ENCODE data around the gene SKI.

Gene SKI

GRCh38 chr1:2317230-2318065 is 89.3 kb downstream of the SKI start:
- H3K27ac ChIP-seq (ENCODE audit: low read depth, low read length, poor library complexity, severe bottlenecking), result no peak overlapping the region
- no peaks in the 10 kb centered on the region for H4K20me1 ChIP-seq (ENCODE audit: insufficient read depth, low read length)
- H3K4me1 ChIP-seq (ENCODE audit: insufficient read depth, low read length, severe bottlenecking), result no peaks in the 10 kb centered on the region
- no peak for TF ChIP-seq EZH2 (IDR thresholded peaks at IDR 0.05; ENCODE audit: borderline replicate concordance, low read length)
- TF ChIP-seq CTCF (IDR thresholded peaks at IDR 0.05; ENCODE audit: low read length), result no peak
- no peaks in the 10 kb centered on the region for H3K79me2 ChIP-seq (ENCODE audit: insufficient read depth, low read length)
- H3K4me3 ChIP-seq (ENCODE audit: low read depth, low read length, poor library complexity, severe bottlenecking), result no peak overlapping the region
- H3K9me2 ChIP-seq (ENCODE audit: low read depth, low read length), result no peaks in the 10 kb centered on the region
- no peak overlapping the region for H3K9ac ChIP-seq (ENCODE audit: low read length)
- no peaks in the 10 kb centered on the region; the same call in 1 of the 2 replicates for H3K27me3 ChIP-seq (ENCODE audit: insufficient read depth, low read length)
- H3K4me2 ChIP-seq (ENCODE audit: low read length), result no peak overlapping the region
- H3K36me3 ChIP-seq (ENCODE audit: insufficient read depth, low read length), result no peaks in the 10 kb centered on the region
- H2AFZ ChIP-seq (ENCODE audit: low read length), result no peak overlapping the region
- no peaks in the 10 kb centered on the region for H3F3A ChIP-seq (ENCODE audit: insufficient read depth, low read length)
- no peaks in the 10 kb centered on the region for H3K9me3 ChIP-seq (ENCODE audit: low read length)

GRCh38 chr1:2318314-2319278 is 90.5 kb downstream of the SKI start:
- H3K79me2 ChIP-seq (ENCODE audit: insufficient read depth, low read length), result no peaks in the 10 kb centered on the region
- H3K27ac ChIP-seq (ENCODE audit: low read depth, low read length, poor library complexity, severe bottlenecking), result no peak overlapping the region
- no peaks in the 10 kb centered on the region for H3K36me3 ChIP-seq (ENCODE audit: insufficient read depth, low read length)
- no peaks in the 10 kb centered on the region for H3K9me3 ChIP-seq (ENCODE audit: low read length)
- H4K20me1 ChIP-seq (ENCODE audit: insufficient read depth, low read length), result no peaks in the 10 kb centered on the region
- H3K4me1 ChIP-seq (ENCODE audit: insufficient read depth, low read length, severe bottlenecking), result no peaks in the 10 kb centered on the region
- no peaks in the 10 kb centered on the region for H3K9me2 ChIP-seq (ENCODE audit: low read depth, low read length)
- H3K27me3 ChIP-seq (ENCODE audit: insufficient read depth, low read length), result no peaks in the 10 kb centered on the region; the same call in 1 of the 2 replicates
- H3F3A ChIP-seq (ENCODE audit: insufficient read depth, low read length), result no peaks in the 10 kb centered on the region
- no peak overlapping the region for H2AFZ ChIP-seq (ENCODE audit: low read length)
- H3K9ac ChIP-seq (ENCODE audit: low read length), result no peak overlapping the region
- TF ChIP-seq EZH2 (IDR thresholded peaks at IDR 0.05; ENCODE audit: borderline replicate concordance, low read length) (no peak), CTCF (IDR thresholded peaks at IDR 0.05; ENCODE audit: low read length) (no peak)
- no peak overlapping the region for H3K4me2 ChIP-seq (ENCODE audit: low read length)
- H3K4me3 ChIP-seq (ENCODE audit: low read depth, low read length, poor library complexity, severe bottlenecking), result no peak overlapping the region

- H3K4me1 ChIP-seq (ENCODE audit: insufficient read depth, low read length, severe bottlenecking), result no peaks in the 10 kb centered on the region
- H3K4me2 ChIP-seq (ENCODE audit: low read length), result no peak overlapping the region
- H3K27ac ChIP-seq (ENCODE audit: low read depth, low read length, poor library complexity, severe bottlenecking), result no peak overlapping the region
- H3K9me3 ChIP-seq (ENCODE audit: low read length), result no peaks in the 10 kb centered on the region
- no peak overlapping the region for H3K4me3 ChIP-seq (ENCODE audit: low read depth, low read length, poor library complexity, severe bottlenecking)
- no peaks in the 10 kb centered on the region for H3K36me3 ChIP-seq (ENCODE audit: insufficient read depth, low read length)
- H3F3A ChIP-seq (ENCODE audit: insufficient read depth, low read length), result no peaks in the 10 kb centered on the region
- no peak overlapping the region for H3K9ac ChIP-seq (ENCODE audit: low read length)
- H3K27me3 ChIP-seq (ENCODE audit: insufficient read depth, low read length), result no peaks in the 10 kb centered on the region; the same call in 1 of the 2 replicates
- no peaks in the 10 kb centered on the region for H3K9me2 ChIP-seq (ENCODE audit: low read depth, low read length)
- no peaks in the 10 kb centered on the region for H4K20me1 ChIP-seq (ENCODE audit: insufficient read depth, low read length)
- no peaks in the 10 kb centered on the region for H3K79me2 ChIP-seq (ENCODE audit: insufficient read depth, low read length)
- TF ChIP-seq CTCF (IDR thresholded peaks at IDR 0.05; ENCODE audit: low read length) (no peak), EZH2 (IDR thresholded peaks at IDR 0.05; ENCODE audit: borderline replicate concordance, low read length) (no peak)
- H2AFZ ChIP-seq (ENCODE audit: low read length), result no peak overlapping the region
Measured at GRCh38 chr1:2319291-2319690, 91.2 kb downstream of the SKI start.

Measured in OCI-LY1 (cell line).